Stimulated activated CD8-positive, alpha-beta memory T cell treated with anti-CD3 and anti-CD28 coated beads, Interleukin-4, amount 100 ng/mL, for 48 hours (primary cell): ENCODE measurements around the gene TEDC1.

Experiments used
- DNase-seq: peaks from one replicate; pipeline ENCODE4 v3.0.0-alpha.2; 2020

TEDC1 gene

GRCh38 chr14:105490572-105491365 lies at the start of gene TEDC1:
Gene TEDC1, plus strand, starts transcription at chr14:105491246. Its CDS starts 130 bp downstream, at chr14:105491376.
- peak; percentile 98 for DNase-seq

DNA sequence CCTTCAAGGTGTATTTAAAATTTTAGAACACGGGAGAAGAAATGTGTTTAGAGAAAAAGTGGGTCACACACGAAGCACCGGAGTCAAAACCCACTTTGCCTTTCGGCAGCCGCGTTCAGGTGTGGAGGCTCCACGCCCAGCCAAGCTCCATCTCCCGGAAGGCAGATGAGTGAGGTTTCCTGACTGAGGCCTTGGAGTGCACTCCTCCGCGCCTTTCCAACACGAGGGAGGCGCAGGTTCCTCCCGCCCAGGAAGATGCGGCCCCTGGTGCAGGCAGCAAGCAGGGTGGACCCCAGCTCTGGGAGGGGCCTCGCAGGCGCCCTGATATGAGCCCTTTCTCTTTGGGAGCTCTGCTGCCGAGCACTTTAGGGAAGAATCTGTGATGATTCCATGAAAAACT lies 48.9 kb upstream of the TEDC1 start:
- no peak for DNase-seq

DNA sequence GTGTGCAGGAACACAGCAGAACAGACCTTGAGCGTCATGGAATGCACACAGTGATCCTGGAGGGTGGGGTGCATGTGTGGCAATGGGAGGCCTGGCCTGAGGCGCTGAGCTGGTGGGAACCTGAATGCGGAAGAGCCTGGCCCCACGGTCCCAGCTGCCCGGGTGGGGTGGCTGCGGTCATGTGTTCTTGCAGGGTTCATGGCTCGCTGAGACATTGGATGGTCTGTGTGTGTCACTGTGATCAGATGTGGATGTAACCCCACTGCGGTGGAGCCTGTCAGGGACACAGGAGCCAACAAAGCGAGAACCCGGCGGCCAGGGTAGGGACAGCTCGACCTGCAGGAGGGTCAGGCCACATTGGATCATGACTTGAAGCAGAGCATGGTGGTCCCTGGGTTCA lies 48.2 kb upstream of the TEDC1 start:
- DNase-seq = no peak

DNA sequence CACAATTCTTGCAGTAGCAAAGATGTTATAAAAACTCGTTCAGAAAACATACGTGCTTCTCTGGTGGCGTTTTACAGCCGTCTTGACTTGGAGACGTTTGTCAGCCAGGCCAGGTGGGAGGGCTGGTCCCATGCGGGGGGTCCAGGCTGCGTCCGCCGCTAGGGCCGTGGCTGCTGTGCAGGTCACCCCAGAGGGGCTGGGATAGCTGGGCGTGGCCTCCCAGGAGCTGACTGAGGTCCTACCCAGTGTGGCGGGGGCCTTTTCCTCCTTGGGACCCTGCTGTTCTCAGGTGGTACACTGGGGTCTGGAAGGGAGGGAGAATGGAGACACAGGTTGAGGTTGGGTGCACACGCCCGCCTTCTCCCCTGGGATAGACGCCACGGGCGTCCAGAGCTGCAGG lies 46.2 kb upstream of the TEDC1 start:
- no peak for DNase-seq

DNA sequence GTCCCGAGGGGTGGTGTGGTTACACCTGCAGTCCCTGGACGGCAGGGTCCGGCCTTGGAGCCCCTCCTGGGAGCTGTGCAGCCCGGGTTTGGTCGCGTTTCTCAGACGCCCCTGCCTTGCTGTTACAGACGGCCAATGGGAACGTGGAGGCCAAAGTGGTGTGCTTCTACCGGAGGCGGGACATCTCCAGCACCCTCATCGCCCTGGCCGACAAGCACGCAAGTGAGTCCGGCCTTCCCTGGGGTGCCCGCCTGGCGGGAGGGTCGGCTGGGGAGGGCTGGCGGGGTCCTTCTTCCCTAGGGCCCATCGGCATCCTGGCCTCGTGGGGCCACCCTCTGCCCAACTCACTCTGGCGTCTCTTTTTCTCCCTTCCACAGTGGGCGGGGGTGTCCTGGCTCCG lies 45.8 kb upstream of the TEDC1 start:
- no peak for DNase-seq

- DNase-seq = no peak
Observed at GRCh38 chr14:105445901-105446845, 44.9 kb upstream of the TEDC1 start.

GRCh38 chr14:105446971-105447370 lies 44.1 kb upstream of the TEDC1 start:
- no peak for DNase-seq

- no peak for DNase-seq
Observed at GRCh38 chr14:105447651-105448640, 43.1 kb upstream of the TEDC1 start.

DNA sequence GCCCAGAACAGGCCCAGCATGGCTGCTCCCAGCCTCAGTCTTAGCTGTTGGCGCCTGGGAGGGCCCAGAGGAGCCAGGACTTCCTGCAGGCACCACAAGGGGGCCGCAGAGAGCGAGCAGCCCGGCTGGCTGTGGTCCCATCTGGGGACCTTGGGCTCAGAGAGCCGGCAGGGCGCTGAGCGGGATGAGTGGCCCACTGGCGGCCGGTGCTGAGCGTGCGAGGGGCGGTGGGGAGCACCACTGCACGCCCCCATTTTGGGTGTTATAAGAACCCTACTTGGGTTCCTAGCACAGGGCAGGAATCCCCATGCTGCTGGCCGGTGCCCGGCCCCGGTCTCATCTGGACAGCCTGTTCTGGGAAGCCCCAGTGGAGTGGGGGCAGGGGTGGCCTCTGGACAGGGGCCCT lies 42.3 kb upstream of the TEDC1 start:
- DNase-seq = peak; percentile 80

GRCh38 chr14:105449276-105450122 lies 41.5 kb upstream of the TEDC1 start:
- DNase-seq = no peak

DNA sequence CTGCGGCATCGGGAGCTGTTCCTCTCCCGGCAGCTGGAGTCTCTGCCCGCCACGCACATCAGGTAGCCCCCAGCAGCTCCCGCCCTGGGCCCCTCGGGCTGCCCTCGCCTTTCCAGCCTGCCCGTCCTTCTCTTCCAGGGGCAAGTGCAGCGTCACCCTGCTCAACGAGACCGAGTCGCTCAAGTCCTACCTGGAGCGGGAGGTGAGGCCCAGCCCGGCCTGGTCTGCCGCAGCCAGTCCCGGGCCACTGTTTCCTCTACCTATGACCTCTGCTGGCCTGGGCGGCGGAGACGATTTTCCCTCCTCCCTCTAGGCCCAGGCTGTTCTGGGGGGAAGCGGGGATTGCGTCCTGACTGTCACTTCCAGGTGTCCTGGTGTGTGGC lies 40.9 kb upstream of the TEDC1 start:
- no peak for DNase-seq

- DNase-seq = no peak
Observed at GRCh38 chr14:105450864-105451720, 40.0 kb upstream of the TEDC1 start.

DNA sequence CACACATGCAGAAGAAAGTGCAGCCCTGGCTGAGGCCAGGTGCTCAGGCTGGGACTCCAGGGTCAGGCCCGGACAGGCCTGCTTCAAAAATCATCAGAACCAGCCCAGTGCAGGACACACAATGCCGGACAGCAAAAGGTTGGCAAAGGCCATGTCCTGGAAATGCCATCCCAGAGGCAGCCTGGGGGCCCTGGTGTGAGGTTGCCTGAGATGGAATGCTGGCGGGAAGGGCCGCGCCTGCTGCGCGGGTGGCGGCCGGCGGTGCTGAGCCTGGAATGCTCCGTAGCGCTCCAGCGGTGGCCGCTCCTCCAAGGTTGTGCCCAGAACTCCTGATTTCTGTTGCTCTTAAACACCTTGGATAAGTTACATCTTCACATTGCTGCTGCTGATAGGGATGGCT lies 38.1 kb upstream of the TEDC1 start:
- DNase-seq = no peak

DNA sequence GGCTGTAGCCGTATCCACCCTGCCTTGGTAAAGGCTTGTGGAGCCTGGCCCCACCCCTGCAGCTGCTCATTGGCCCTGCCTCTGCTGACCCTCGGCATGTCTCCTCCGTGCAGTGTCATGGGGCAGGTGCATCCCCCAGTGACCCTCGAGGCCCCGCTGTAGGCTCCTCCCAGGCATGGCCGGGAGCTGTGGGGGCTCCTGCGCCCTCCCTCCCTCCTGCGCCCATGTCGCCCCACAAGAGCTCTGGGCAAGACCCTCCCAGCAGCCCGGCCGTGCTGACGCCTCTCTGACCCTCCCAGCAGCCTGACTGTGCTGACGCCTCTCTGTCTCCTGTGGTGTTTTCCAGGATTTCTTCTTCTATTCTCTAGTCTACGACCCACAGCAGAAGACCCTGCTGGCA lies 37.2 kb upstream of the TEDC1 start:
- DNase-seq = no peak

DNA sequence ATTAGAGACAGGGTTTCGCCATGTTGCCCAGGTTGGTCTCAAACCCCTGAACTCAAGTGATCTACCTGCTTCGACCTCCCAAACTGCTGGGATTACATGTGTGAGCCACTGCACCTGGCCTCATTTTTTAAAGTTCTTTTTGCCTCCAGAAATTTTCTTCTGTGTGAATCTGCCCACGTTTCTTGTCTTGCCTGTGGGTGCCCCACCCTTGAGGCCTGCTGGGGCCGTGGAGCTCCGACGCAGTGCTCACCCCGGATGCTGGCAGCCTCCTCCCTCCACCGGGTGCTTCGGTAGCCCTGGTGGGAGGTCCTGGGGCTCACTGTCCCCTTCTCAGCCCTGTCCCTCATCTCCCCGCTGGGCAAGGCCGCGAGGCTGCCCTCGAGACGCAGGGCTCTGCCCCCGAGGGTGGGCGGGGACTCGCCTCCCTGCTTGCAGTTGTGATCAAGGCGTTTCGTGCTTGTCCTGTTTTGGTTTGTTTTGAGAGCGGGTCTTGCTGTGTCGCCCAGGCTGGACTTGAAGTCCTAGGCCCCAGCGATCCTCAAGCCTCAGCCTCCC lies 35.9 kb upstream of the TEDC1 start:
- DNase-seq = no peak

- no peak for DNase-seq
Observed at GRCh38 chr14:105455766-105456660, 35.0 kb upstream of the TEDC1 start.

DNA sequence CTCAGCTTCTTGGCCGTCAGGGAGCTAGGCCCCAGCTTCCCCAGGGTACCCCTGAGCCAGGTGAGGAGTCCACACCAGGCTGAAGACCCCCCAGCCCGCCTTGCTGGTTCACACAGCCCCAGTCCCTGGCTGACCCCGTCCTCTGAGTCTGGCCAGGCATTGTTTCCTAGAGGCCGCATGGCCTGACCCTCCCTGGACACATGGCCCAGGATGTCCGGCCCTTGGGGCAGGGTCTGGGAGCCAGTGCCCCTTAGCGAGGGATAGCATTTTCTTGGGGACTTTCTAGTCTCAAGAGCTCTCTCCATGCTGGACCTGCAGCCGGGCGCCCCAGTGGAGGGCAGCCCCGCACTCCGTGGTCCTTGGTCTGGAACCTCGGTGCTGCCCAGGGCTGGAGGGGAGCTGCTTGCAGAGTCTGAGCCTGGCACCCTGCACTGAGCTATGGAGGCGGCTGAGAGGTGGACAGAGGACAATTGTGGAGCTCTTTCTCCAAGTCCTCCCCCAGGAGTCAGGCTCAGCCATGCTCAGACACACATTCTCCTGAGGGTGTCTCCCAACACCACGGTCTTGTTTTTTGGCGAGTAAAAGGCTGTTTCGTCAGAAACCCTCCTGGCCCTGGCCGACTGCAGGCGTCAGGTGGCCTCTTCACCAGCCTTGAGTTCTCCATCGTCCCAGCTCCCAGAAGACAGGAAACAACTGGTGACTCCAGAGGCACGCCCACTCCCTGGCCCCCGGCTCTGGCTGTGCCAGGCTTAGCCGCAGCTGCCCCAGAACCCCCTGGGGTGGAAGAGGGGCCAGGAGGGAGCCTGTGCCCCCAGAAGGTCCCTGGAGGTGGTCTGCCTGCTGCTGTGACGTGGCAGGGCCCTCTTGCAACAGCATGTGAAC lies 34.1 kb upstream of the TEDC1 start:
- no peak for DNase-seq

DNA sequence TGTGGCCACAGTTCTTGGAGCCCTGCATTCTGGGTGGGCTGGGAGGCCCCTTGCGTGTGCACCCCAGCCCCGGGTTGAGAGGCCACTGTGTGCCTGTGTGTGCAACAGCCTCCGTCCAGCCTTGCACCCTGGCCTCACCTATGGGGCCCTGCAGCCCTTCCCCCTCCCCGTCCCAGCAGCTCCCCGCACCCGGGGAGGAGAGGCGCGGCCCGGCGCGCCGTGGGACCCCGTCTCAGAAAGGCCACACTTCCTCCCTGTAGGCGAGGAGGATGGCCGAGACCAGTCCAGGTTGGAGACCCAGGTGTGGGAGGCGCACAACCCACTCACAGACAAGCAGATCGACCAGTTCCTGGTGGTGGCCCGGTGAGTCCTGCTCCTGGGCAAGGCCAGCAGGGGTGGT lies 33.0 kb upstream of the TEDC1 start:
- no peak for DNase-seq
